Endothelial cell of umbilical vein (primary cell): ENCODE data around the gene METRNL. TPM values are rescaled to one million over a fixed set of nuclear protein-coding genes. Genes with fewer than 3 reads are reported as not detected.

ENCODE experiments used
- BruUV-seq: library from RNA; stranded (reverse); fragments of 400-500 nt; replicated peaks from 2 replicates; lab custom pipeline; 2021; lab: Mats Ljungman, UMichigan
- CTCF ChIA-PET: fragments of 300-600, 350-600 bp; sonication (Branson Sonifier 250); formaldehyde crosslinking; loops from one replicate; lab custom pipeline; 2021; ENCODE audit warnings: antibody characterized with exemption, inconsistent platforms; lab: Charles Lee
- POLR2A ChIA-PET: fragments of 300-600, 350-600 bp; sonication (Branson Sonifier 250); formaldehyde crosslinking; loops from one replicate; lab custom pipeline; 2021; ENCODE audit warnings: antibody characterized with exemption, inconsistent platforms; lab: Charles Lee
- DNase-seq: peaks from one replicate; pipeline ENCODE4 v3.0.0-alpha.2; 2011; ENCODE audit warnings: low read depth, low spot score
- FAIRE-seq: peaks from 2 replicates; lab custom pipeline; 2011; peaks lifted over from hg19 to GRCh38; lab: Jason Lieb, UNC
- H2AFZ ChIP-seq: 2 replicates; pipeline ENCODE4 v1.6.0; 2012; ENCODE audit warnings: low read depth, low read length, control low read depth, inconsistent platforms
- H3K27ac ChIP-seq: 2 replicates; pipeline ENCODE4 v1.5.1; 2011; ENCODE audit warnings: low read depth, mild to moderate bottlenecking, control low read depth, low read length, moderate library complexity; ENCODE audit not compliant: insufficient read depth
- H3K27me3 ChIP-seq, 2 experiments: 2 replicates each; pipeline versions ENCODE4 v1.6.0 to v1.6.1; 2011; ENCODE audit warnings: low read length in 2 of 2, mixed read lengths in 1 of 2; ENCODE audit not compliant: control insufficient read depth in 2 of 2, insufficient read depth in 2 of 2
- H3K36me3 ChIP-seq, 2 experiments: 2 replicates in 1 of 2; 3 replicates in 1 of 2; pipeline ENCODE4 v1.5.1; 2011; ENCODE audit warnings: low read length in 2 of 2, mild to moderate bottlenecking in 1 of 2, moderate library complexity in 1 of 2; ENCODE audit not compliant: control insufficient read depth in 2 of 2, insufficient read depth in 2 of 2; ENCODE audit errors: extremely low read depth in 1 of 2
- H3K4me1 ChIP-seq: 3 replicates; pipeline ENCODE4 v1.5.1; 2011; ENCODE audit warnings: mild to moderate bottlenecking, low read length; ENCODE audit not compliant: control insufficient read depth, insufficient read depth; ENCODE audit errors: extremely low read depth
- H3K4me2 ChIP-seq: 2 replicates; pipeline ENCODE4 v1.6.1; 2011; ENCODE audit warnings: low read length, control low read depth, mixed read lengths; ENCODE audit not compliant: insufficient read depth
- H3K4me3 ChIP-seq, 3 experiments: fragments of 200-600 bp in 1 of 3; sonication (generic), shearing (Covaris generic) in 1 of 3; replicated peaks in 1 of 3; 2 replicates each; pipeline ENCODE4 v1.5.1; 2011 to 2016; ENCODE audit warnings: control low read depth in 3 of 3, low read length in 3 of 3, mild to moderate bottlenecking in 2 of 3, inconsistent platforms in 1 of 3, low read depth in 1 of 3, moderate library complexity in 1 of 3; ENCODE audit not compliant: insufficient read depth in 1 of 3
- H3K79me2 ChIP-seq: 2 replicates; pipeline ENCODE4 v1.6.0; 2012; ENCODE audit warnings: low read length, inconsistent platforms; ENCODE audit not compliant: control insufficient read depth, insufficient read depth
- H3K9ac ChIP-seq: replicated peaks from 2 replicates; pipeline ENCODE3; 2011; ENCODE audit warnings: low read length, control low read depth; ENCODE audit not compliant: insufficient read depth; ENCODE audit errors: extremely low read depth
- H3K9me1 ChIP-seq: replicated peaks from 3 replicates; pipeline ENCODE4 v1.6.0; 2011; ENCODE audit warnings: mild to moderate bottlenecking, low read length; ENCODE audit not compliant: control insufficient read depth, insufficient read depth; ENCODE audit errors: extremely low read depth
- H3K9me3 ChIP-seq: replicated peaks from 2 replicates; pipeline ENCODE4 v1.5.1; 2012; ENCODE audit warnings: low read length, inconsistent platforms; ENCODE audit not compliant: control insufficient read depth, insufficient read depth
- H4K20me1 ChIP-seq: replicated peaks from 2 replicates; pipeline ENCODE3; 2011; ENCODE audit warnings: mild to moderate bottlenecking, low read length; ENCODE audit not compliant: control insufficient read depth, insufficient read depth; ENCODE audit errors: extremely low read depth
- CTCF ChIP-seq, 2 donors: IDR thresholded peaks; 1 replicate in 1 of 2; 2 replicates in 1 of 2; pipeline ENCODE4 v1.5.1; 2011; ENCODE audit warnings: low read length in 2 of 2, mild to moderate bottlenecking in 2 of 2, moderate library complexity in 2 of 2, control low read depth in 1 of 2, inconsistent platforms in 1 of 2, low read depth in 1 of 2; ENCODE audit not compliant: insufficient read depth in 1 of 2; ENCODE audit errors: extremely low read depth in 1 of 2
- EZH2 ChIP-seq: IDR thresholded peaks from 2 replicates; pipeline ENCODE4 v1.6.1; 2012; ENCODE audit warnings: borderline replicate concordance, low read depth, mild to moderate bottlenecking, moderate library complexity, low read length, inconsistent platforms; ENCODE audit not compliant: severe bottlenecking
- FOS ChIP-seq: IDR thresholded peaks from 2 replicates; pipeline ENCODE4 v1.6.1; 2011; ENCODE audit warnings: mild to moderate bottlenecking, low read length, moderate library complexity, borderline replicate concordance; ENCODE audit not compliant: insufficient read depth
- GATA2 ChIP-seq: IDR thresholded peaks from 2 replicates; pipeline ENCODE4 v1.7.0; 2011; ENCODE audit warnings: low read depth, mild to moderate bottlenecking, moderate library complexity, mixed read lengths, low read length; ENCODE audit not compliant: insufficient read length, insufficient read depth
- JUN ChIP-seq: IDR thresholded peaks from 2 replicates; pipeline ENCODE4 v1.6.1; 2011; ENCODE audit warnings: borderline replicate concordance, low read depth; ENCODE audit not compliant: insufficient read length, insufficient read depth
- MAX ChIP-seq: IDR thresholded peaks from 2 replicates; pipeline ENCODE4 v1.6.1; 2011; ENCODE audit not compliant: insufficient read depth, insufficient read length
- POLR2A ChIP-seq: IDR thresholded peaks from 2 replicates; pipeline ENCODE4 v1.6.1; 2012; ENCODE audit warnings: low read depth, mild to moderate bottlenecking, control low read depth, low read length
- POLR2AphosphoS5 ChIP-seq: IDR thresholded peaks from 2 replicates; pipeline ENCODE4 v1.6.1; 2012; ENCODE audit warnings: low read depth, mild to moderate bottlenecking, control low read depth, low read length, moderate library complexity; ENCODE audit not compliant: insufficient read depth
- dilution Hi-C: fragments of 300-500 bp; cut with MboI; formaldehyde crosslinking; loops from one replicate; pipeline ENCODE4 v1.15.0; 2019; ENCODE audit warnings: low sequenced_read_pairs; ENCODE audit not compliant: extremely low pct_ligation_motif_present
- intact Hi-C: fragments of 100-400 bp; cut with micrococcal nuclease; formaldehyde crosslinking; loops from one replicate; pipeline ENCODE4 v1.10.0; 2022
- polyA plus RNA-seq, 4 experiments: library from polyadenylated mRNA; depleted of rRNA in 3 of 4; stranded (reverse) in 3 of 4; unstranded in 1 of 4; fragments of >200 nt; gene quantifications; 2 replicates each; pipeline versions ENCODE4 v1.2.1 to v1.2.3, GENCODE V29; 2011 to 2012; ENCODE audit warnings: missing spikeins in 1 of 4
- total RNA-seq: library from RNA; stranded (reverse); gene quantifications from 2 replicates; pipeline ENCODE4 v1.2.3, GENCODE V29; 2021

The METRNL gene
- total and polyA plus RNA-seq, 2 donors (not counting 3 experiments of a cell fraction or from before 2014, with no cell fraction given): 29.5 to 54.4 TPM

DNA sequence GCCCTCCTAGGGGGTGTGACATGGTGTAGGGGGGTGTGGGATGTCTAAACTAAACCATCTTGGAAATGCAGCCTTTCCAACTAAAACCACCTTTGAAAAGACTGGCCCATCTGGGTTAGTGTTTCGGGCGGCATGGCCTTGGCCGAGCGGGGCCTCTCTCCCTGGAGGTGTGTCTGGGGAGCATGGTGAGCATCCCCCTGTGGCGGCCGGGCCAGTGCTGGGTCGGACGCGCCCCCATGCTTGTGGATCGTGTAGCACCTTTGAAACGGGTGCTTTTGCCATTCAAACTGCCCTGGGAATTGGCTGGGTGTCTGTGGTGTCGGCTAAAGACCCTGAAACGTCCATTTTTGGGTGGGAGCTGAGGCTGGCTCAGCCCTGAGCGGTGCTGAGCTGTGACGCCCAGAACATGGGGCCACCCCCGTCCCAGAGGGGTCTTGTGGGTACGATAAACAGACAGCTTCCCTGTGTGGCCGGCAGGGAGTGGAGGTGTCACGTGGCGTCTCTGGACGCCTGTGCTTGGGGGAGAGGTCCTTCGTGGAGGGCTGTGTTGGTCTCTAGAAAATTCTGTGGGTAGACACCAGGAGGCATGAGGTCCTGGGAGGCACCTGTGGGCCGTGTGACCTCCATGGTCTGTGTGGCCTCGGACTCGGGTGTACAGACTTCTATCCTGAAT, 6.3 kb downstream of the METRNL start:
- H2AFZ ChIP-seq: no peak overlapping the region
- no peak overlapping the region for H3K4me2 ChIP-seq
- ChIA-PET CTCF (no interaction called here), POLR2A (no interaction called here)
- no peaks in the 10 kb centered on the region for H4K20me1 ChIP-seq
- H3K9me1 ChIP-seq: no peaks in the 10 kb centered on the region
- intact Hi-C loops (no loop called here), dilution Hi-C loops (no loop called here)
- H3K4me3 ChIP-seq: no peak overlapping the region
- H3K79me2 ChIP-seq: peaks cover 57% of the 10 kb centered on the region
- H3K27me3 ChIP-seq: no peaks in the 10 kb centered on the region
- DNase-seq (no peak), FAIRE-seq (no peak)
- BruUV-seq: no TSS peak
- H3K4me1 ChIP-seq: peaks cover 19% of the 10 kb centered on the region
- no peaks in the 10 kb centered on the region for H3K9me3 ChIP-seq
- H3K36me3 ChIP-seq: peaks cover 0 to 24% of the 10 kb centered on the region in 2 experiments
- TF ChIP-seq FOS (no peak), GATA2 (no peak)
- H3K9ac ChIP-seq: no peak overlapping the region
- no peak overlapping the region for H3K27ac ChIP-seq

GRCh38 chr17:83086199-83086880, 6.9 kb downstream of the METRNL start:
- H3K27ac ChIP-seq: no peak overlapping the region
- intact Hi-C loops: no loop called here
- no peak overlapping the region for H3K4me3 ChIP-seq
- ChIA-PET CTCF (no interaction called here), POLR2A (no interaction called here)
- TF ChIP-seq GATA2 (no peak), FOS (no peak), MAX (no peak), POLR2A (no peak), POLR2AphosphoS5 (no peak), CTCF (IDR thresholded peaks at IDR 0.05; ENCODE audit: extremely low read depth in 1 of 2, insufficient read depth in 1 of 2, low read depth in 1 of 2, low read length in 2 of 2) (no peak), EZH2 (no peak), JUN (no peak)
- DNase-seq (no peak), FAIRE-seq (no peak)
- H3K79me2 ChIP-seq: peaks cover 56% of the 10 kb centered on the region
- H3K4me1 ChIP-seq: peaks cover 17% of the 10 kb centered on the region
- no peak overlapping the region for H3K9ac ChIP-seq
- no peaks in the 10 kb centered on the region for H3K9me3 ChIP-seq
- BruUV-seq: no TSS peak
- H3K27me3 ChIP-seq: no peaks in the 10 kb centered on the region
- peaks cover 0 to 28% of the 10 kb centered on the region in 2 experiments for H3K36me3 ChIP-seq
- no peaks in the 10 kb centered on the region for H4K20me1 ChIP-seq
- no peak overlapping the region for H2AFZ ChIP-seq
- H3K9me1 ChIP-seq: no peaks in the 10 kb centered on the region
- dilution Hi-C loops: no loop called here
- no peak overlapping the region for H3K4me2 ChIP-seq
